Measurements from ENCODE around the gene TSPAN9. TPM values are rescaled to one million over a fixed set of nuclear protein-coding genes. Genes with fewer than 3 reads are reported as not detected.

TSPAN9 gene
- total RNA-seq, 2 experiments from 2014 or later: 0.07 TPM; not detected in 1

DNA sequence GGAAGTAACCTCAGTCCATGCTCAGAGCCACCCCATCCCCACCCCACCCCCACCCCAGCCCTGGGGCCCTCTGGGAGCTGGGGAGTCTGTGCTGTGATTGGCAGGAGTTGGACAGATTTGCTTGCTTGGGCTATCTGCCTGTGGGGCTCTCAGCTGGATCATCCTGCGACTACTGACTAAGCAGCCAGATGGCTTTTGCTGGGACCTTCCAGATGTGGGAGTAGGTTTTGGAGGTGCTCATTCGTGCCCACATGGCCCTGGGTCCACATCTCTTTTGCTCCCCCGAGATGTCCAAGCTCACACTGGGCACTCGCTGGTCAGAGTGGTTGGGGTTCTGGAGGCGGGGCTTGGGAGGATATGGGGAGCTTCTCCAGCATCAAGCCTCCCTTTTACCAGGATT lies 138.9 kb downstream of the TSPAN9 start:
- TF ChIP-seq, protein P1, sequence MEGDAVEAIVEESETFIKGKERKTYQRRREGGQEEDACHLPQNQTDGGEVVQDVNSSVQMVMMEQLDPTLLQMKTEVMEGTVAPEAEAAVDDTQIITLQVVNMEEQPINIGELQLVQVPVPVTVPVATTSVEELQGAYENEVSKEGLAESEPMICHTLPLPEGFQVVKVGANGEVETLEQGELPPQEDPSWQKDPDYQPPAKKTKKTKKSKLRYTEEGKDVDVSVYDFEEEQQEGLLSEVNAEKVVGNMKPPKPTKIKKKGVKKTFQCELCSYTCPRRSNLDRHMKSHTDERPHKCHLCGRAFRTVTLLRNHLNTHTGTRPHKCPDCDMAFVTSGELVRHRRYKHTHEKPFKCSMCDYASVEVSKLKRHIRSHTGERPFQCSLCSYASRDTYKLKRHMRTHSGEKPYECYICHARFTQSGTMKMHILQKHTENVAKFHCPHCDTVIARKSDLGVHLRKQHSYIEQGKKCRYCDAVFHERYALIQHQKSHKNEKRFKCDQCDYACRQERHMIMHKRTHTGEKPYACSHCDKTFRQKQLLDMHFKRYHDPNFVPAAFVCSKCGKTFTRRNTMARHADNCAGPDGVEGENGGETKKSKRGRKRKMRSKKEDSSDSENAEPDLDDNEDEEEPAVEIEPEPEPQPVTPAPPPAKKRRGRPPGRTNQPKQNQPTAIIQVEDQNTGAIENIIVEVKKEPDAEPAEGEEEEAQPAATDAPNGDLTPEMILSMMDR (IDR thresholded peaks at IDR 0.05): no peak
- H3K36me3 Mint-ChIP-seq (ENCODE audit: low read depth): no peaks in the 10 kb centered on the region
- intact Hi-C loops (cut with micrococcal nuclease): no loop called here
- H3K4me3 Mint-ChIP-seq: no peak overlapping the region
- ATAC-seq (no peak), DNase-seq (no peak)
- no peak overlapping the region for H3K27ac Mint-ChIP-seq
- H3K27me3 Mint-ChIP-seq: peaks cover 1% of the 10 kb centered on the region
- no peaks in the 10 kb centered on the region for H3K9me3 Mint-ChIP-seq
- ChIA-PET POLR2A (no interaction called here), CTCF (no interaction called here)
- H3K4me1 Mint-ChIP-seq (ENCODE audit: low read depth): no peaks in the 10 kb centered on the region

DNA sequence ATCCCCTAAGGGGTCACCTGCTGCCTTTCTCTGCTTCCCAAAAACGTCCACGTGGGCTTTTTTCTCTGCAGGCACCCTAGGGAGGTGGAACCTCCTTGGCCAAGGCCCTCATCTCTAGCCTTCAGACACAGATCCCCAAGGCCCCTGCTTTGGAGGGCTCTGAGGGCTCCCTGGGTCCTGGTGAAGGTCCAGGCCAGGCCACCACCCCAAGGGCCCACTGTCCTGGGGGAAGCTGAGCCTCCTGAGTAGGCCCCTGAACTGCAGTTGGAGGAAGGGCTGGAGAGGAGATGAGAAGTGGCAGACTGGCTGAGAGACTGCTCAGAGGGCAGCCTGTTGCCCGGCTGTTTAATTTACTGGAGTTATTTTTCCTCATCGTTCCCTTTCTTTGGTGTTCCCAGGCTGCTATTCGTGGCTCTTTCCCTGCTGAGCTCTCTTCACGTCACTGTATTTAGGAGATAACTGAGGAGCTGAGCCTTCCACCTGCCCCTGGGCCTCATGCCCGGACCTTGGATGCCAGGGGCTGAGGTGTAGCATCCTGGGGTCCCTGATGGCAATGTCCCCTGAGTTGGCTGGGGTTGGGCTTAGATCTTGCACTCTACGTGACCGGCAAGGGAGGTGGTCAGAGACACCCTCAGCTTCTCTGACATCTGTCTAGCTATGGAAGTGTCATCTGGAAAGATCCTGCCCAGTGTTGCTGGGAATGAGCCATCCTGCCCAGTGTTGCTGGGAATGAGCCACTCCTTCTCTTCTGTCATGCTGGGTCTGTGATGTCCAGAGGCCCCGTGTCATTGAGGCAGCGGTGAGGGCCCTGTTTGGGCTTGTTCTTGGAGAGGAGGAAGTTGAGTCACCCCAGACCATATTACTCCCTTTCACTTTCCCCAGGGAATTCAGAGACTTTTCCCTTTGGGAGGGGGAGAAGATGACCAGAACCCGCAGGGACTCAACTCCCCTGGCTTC lies 139.8 kb downstream of the TSPAN9 start:
- Mint-ChIP-seq H3K4me3 (no peak overlapping the region), H3K4me1 (ENCODE audit: low read depth) (no peaks in the 10 kb centered on the region), H3K36me3 (ENCODE audit: low read depth) (no peaks in the 10 kb centered on the region), H3K27me3 (peaks cover 1% of the 10 kb centered on the region), H3K9me3 (no peaks in the 10 kb centered on the region), H3K27ac (no peak overlapping the region)
- intact Hi-C loops (cut with micrococcal nuclease): no loop called here
- ChIA-PET POLR2A (interaction anchor here (0.9 kb wide), 1 partner anchor 12 kb away, joined by 3 read pairs; no protein-coding TSS in a partner anchor), CTCF (interaction anchor here (2.8 kb wide), 1 partner anchor 58 kb away, joined by 9 read pairs; no protein-coding TSS in a partner anchor)
- no peak for DNase-seq
- TF ChIP-seq, protein P1 (IDR thresholded peaks at IDR 0.05): no peak
- ATAC-seq: no peak

DNA sequence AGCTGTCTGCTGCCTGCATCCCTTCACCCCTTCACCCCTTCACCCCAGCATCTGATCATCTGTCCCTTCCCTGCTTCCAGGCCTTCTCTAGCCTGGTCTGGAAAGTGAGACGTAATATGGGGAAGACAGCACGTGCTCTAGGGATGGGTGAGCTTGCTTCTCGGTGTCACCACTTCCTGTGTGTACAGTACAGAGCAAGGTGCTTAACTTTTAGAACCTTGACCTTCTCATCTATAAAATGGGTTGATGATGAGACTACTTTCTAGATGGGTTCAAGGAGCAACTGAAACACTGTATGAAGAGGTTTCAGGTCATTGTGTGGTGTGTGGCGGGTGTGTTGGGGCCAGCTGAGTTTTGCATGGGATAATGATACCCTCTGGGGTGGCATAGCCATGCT lies 140.5 kb downstream of the TSPAN9 start:
- CTCF ChIA-PET: interaction anchor here (2.8 kb wide), 1 partner anchor 58 kb away, joined by 9 read pairs; no protein-coding TSS in a partner anchor

DNA sequence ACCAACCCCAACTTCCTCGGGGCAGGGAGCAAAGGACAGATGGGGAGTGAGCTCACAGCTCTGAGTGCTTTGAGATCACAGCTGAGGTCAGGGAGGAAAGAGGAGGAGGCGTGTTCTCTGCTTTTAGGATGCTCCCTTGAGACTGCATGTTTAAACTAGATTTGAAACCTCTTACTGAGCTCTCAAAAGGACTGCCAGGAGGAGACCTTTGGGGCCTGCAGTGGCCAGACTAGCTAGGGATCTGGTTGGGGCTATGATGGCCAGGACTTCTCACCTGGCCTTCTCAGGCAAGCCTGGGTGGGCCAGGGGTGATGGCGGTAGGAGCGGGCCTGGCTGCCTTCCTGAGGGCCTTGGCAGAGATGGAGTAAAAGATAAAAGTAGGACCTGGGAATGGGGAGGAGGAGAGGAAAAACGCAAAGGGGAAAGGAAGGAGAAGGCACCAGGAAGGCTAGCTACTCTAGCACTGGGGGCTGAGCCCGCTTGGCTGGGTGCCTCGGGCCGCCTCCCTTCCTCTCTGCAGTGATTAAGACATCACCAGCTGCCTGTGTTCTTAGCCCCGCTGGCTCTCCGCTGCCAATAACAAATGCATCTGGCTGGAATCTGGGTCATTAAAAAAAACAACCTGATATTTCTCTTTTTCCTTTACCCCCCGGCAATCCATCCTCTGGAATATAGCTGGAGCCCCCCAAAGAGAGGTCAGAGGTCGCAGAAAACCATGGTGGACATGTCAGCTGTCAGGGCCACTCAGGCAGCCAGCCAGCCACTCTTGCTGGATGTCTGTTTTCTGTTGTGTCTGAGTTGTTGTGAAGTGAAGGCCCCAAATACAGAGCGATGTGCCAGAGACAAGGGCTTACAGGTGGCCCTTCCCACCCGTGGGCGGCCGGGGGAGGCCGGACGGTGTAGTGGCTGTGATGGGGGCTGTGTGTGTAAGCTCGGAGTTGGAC lies 141.3 kb downstream of the TSPAN9 start:
- ChIA-PET POLR2A (interaction anchor here (0.9 kb wide), 1 partner anchor 11 kb away, joined by 3 read pairs; no protein-coding TSS in a partner anchor), CTCF (interaction anchor here (0.7 to 2.8 kb wide), 2 partner anchors 57 to 145 kb away, joined by 3 to 9 read pairs; no protein-coding TSS in a partner anchor)
- Mint-ChIP-seq H3K27ac (no peak overlapping the region), H3K36me3 (ENCODE audit: low read depth) (no peaks in the 10 kb centered on the region), H3K9me3 (no peaks in the 10 kb centered on the region), H3K27me3 (peaks cover 1% of the 10 kb centered on the region), H3K4me1 (ENCODE audit: low read depth) (no peaks in the 10 kb centered on the region), H3K4me3 (no peak overlapping the region)
- no peak for ATAC-seq
- intact Hi-C loops (cut with micrococcal nuclease): no loop called here
- TF ChIP-seq, protein P1 (IDR thresholded peaks at IDR 0.05): no peak
- DNase-seq: no peak

More for the DNA sequence above, 140.5 kb downstream of the TSPAN9 start:
- Mint-ChIP-seq H3K4me1 (ENCODE audit: low read depth) (no peaks in the 10 kb centered on the region), H3K36me3 (ENCODE audit: low read depth) (no peaks in the 10 kb centered on the region), H3K27ac (no peak overlapping the region), H3K9me3 (no peaks in the 10 kb centered on the region), H3K4me3 (no peak overlapping the region), H3K27me3 (peaks cover 1% of the 10 kb centered on the region)
- POLR2A ChIA-PET: interaction anchor here (0.9 kb wide), 1 partner anchor 11 kb away, joined by 3 read pairs; no protein-coding TSS in a partner anchor
- DNase-seq (no peak), ATAC-seq (no peak)
- TF ChIP-seq, protein P1 (IDR thresholded peaks at IDR 0.05): no peak
- intact Hi-C loops (cut with micrococcal nuclease): no loop called here
